ELF-1 (cell line): ENCODE data around the gene SLC6A3.

Source experiments
- DNase-seq: peaks from one replicate; pipeline ENCODE4 v3.0.0-alpha.2; 2016; ENCODE audit warnings: low read depth, low spot score

The SLC6A3 gene

GRCh38 chr5:1442222-1443145 is 2.8 kb downstream of the SLC6A3 start:
- no peak for DNase-seq

GRCh38 chr5:1441166-1441865 is 3.9 kb downstream of the SLC6A3 start:
- no peak for DNase-seq

GRCh38 chr5:1440098-1440493 is 5.1 kb downstream of the SLC6A3 start:
- no peak for DNase-seq

- DNase-seq, result no peak
Measured at GRCh38 chr5:1439388-1440097, 5.7 kb downstream of the SLC6A3 start.

- no peak for DNase-seq
Measured at GRCh38 chr5:1438871-1439270, 6.4 kb downstream of the SLC6A3 start.

GRCh38 chr5:1437876-1438559 is 7.2 kb downstream of the SLC6A3 start:
- DNase-seq, result no peak

- DNase-seq, result peak; percentile 64
Measured at GRCh38 chr5:1437226-1437829, 7.9 kb downstream of the SLC6A3 start.

- no peak for DNase-seq
Measured at GRCh38 chr5:1436681-1437080, 8.6 kb downstream of the SLC6A3 start.

- no peak for DNase-seq
Measured at GRCh38 chr5:1436036-1436435, 9.2 kb downstream of the SLC6A3 start.

- DNase-seq, result no peak
Measured at GRCh38 chr5:1435369-1435768, 9.9 kb downstream of the SLC6A3 start.

GRCh38 chr5:1432296-1432695 is 12.9 kb downstream of the SLC6A3 start:
- no peak for DNase-seq

GRCh38 chr5:1431896-1432295 is 13.3 kb downstream of the SLC6A3 start:
- no peak for DNase-seq

GRCh38 chr5:1431021-1431811 is 14.0 kb downstream of the SLC6A3 start:
- DNase-seq, result no peak

GRCh38 chr5:1430121-1430795 is 15.0 kb downstream of the SLC6A3 start:
- DNase-seq, result no peak

GRCh38 chr5:1429496-1429895 is 15.7 kb downstream of the SLC6A3 start:
- no peak for DNase-seq

GRCh38 chr5:1429066-1429465 is 16.2 kb downstream of the SLC6A3 start:
- DNase-seq, result no peak

- DNase-seq, result no peak
Measured at GRCh38 chr5:1428107-1428506, 17.1 kb downstream of the SLC6A3 start.

- no peak for DNase-seq
Measured at GRCh38 chr5:1424716-1425115, 20.5 kb downstream of the SLC6A3 start.

GRCh38 chr5:1423901-1424603 is 21.2 kb downstream of the SLC6A3 start:
- no peak for DNase-seq
